GM12892 (cell line): ENCODE results near the gene FAAP24.
"Not testable (repeated sequence)": the region's sequence is repeated elsewhere in the genome, so short reads cannot be mapped to it uniquely, and the experiment has no call there.

Source experiments
- POLR2A ChIP-seq: IDR thresholded peaks from 2 replicates; pipeline ENCODE4 v1.6.1; 2011; ENCODE audit warnings: low read depth, low read length, control low read depth
- POLR2AphosphoS5 ChIP-seq: IDR thresholded peaks from 2 replicates; pipeline ENCODE4 v1.6.1; 2011; ENCODE audit warnings: low read depth, low read length, control low read depth
- TAF1 ChIP-seq: IDR thresholded peaks from 2 replicates; pipeline ENCODE4 v1.6.1; 2011; ENCODE audit warnings: low read depth, mild to moderate bottlenecking, control low read depth, low read length, borderline replicate concordance

- TF ChIP-seq POLR2AphosphoS5, TAF1, POLR2A: not testable (repeated sequence)
Observed at GRCh38 chr19:32979807-32980206, 7.8 kb downstream of the FAAP24 start.
